ENCODE results near the gene CLCN6.

CLCN6 gene

GRCh38 chr1:11786168-11786567 is 19.8 kb upstream of the CLCN6 start:
- H3K27ac ChIP-seq = no peak overlapping the region
- TF ChIP-seq CTCF (conservative IDR thresholded peaks at IDR 0.05) = no peak
- no peak for TF ChIP-seq ZFX (IDR thresholded peaks at IDR 0.05)

DNA sequence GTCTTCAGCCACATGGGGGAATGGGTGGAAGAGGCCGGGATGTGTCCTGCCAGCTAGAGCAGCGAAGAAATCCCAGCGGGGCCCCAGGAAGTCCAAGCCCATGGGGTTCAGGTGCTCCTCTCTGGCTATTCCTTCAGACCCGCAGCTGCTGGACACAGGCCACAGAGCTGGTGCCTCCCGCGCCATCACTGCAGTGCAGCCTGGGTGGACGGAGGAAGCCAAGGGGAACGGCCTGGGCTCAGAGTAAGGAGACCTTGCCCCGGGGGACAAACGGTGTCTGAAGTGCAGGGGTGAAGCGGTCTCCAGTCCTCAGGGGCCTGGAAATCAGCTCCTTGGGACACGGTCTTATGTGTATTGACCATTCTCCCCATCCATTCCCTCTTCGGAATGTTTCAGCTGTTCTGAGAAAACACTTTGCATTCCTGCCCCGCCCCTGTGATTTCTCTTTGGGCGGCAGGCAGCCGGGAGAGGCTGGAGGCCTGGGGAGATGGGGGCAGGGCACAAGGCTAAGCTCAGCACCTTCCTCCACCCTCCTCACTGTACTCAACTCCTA is 18.7 kb upstream of the CLCN6 start:
- no peak overlapping the region for H3K27ac ChIP-seq
- TF ChIP-seq CTCF (conservative IDR thresholded peaks at IDR 0.05) = no peak
- no peak for TF ChIP-seq ZFX (IDR thresholded peaks at IDR 0.05)

- no peak overlapping the region for H3K27ac ChIP-seq
- TF ChIP-seq ZFX (IDR thresholded peaks at IDR 0.05) (no peak), CTCF (conservative IDR thresholded peaks at IDR 0.05) (no peak)
Observed at GRCh38 chr1:11787804-11788436, 18.1 kb upstream of the CLCN6 start.

DNA sequence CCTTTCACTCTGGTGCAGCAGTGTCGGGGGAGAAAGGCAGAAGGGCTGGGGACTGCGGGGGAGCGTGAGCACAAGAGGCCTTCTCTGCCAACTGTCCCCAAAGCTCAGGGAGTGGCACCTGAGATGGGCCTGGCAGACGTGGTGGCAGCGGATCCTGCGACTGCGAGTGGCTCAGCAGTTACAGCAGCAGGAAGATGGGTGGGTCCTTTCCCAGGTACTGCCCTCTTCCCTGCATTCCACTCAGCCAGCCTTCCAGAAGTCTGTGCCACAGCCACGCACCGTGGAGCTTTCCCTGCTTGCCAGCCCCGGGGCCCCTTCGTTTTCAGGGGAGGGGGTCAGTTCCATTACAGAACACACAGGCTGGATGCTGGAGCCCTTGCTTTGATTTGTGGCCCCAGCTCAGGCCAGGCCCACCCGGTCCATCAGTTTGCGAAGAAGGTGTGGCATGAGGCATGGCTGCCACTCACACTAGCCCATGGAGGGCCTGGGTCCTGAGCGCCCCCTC is 17.4 kb upstream of the CLCN6 start:
- TF ChIP-seq ZFX (IDR thresholded peaks at IDR 0.05) (no peak), CTCF (conservative IDR thresholded peaks at IDR 0.05) (no peak)
- no peak overlapping the region for H3K27ac ChIP-seq

DNA sequence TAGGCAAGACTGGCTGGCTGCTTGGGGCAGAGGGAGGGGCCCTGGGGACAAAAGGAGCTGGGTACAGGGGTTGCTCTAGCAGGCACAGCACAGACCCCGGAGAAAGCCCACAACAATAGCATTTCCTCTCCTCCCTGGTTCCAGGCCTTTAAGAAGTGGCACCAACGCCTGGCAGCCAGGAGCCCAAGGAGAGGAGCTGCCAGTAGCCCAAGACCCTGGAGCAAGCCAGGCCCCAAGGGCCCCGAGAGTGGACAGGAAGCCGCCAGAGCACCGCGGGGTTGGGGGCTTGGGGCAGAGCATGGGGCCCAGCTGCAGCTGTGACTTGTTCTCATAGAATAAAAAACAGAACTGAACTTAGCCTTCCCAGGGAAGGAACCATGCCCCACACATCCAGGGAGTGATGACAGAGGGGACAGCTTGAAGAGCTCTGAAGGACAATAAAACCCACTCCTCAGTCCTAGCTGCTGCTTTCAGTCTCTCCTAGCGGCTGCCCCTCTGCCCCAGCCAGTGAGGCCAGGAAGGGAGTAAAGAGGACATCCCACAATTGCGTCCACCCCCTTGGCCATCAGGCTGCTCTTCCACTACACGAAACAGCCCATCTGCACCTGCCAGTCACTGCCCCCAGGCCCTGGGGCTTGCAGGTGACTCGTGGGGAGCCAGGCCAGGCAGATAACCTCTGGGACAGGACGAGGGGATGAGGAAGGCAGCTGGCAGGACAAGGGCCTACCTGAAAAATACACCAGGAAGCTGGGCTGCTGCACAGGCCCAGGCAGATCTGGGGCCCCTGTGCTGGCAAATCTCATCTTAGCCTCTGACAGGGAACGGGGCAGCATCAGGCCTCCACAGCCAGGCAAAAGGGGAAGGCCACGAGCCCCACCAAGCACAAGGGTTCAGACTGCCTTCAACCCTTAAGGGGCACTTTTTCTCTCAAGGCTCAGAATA is 16.6 kb upstream of the CLCN6 start:
- TF ChIP-seq ZFX (IDR thresholded peaks at IDR 0.05) = no peak
- no peak for TF ChIP-seq CTCF (conservative IDR thresholded peaks at IDR 0.05)
- H3K27ac ChIP-seq = no peak overlapping the region

DNA sequence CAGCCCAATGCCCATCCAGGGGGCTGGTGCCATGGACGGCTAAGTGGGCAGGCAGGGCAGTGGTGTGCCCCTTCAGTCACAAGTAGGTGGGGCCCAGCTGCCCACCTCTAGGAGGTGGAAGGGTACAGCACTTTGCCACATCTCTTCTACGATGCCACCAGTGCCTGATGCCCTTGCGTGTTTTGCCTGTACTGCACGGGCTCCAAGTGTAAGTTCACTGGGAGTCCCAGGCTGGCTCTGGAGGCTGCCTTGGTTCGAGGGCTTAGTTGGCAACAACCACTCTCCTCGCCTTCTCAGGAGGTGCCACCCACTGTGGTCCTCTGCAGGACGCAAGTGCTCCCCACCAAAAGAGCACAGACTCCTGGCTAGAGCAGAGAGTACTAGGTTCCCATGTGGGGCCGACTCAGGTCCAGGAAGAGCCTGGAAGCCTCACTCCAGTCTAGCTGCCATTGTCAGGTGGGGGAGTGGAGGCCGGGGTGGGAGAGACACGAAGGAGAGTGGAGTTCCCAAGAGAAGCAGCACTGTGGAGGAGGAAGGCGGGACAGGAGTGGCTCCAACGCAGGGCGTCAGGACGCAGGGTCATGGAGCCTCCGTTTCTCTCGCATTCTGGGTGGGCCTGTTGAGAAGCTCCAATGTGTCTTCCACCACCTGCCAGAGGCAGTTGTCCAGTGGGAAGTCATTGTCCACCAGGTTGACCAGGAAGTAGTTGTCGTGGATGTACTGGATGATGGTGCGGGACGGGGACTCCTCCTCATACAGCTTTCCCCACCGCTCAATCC is 15.7 kb upstream of the CLCN6 start:
- no peak overlapping the region for H3K27ac ChIP-seq
- no peak for TF ChIP-seq ZFX (IDR thresholded peaks at IDR 0.05)
- TF ChIP-seq CTCF (conservative IDR thresholded peaks at IDR 0.05) = no peak

Data from C4-2B (cell line).